HepG2 (cell line): ENCODE data around the gene NDRG2. TPM values are rescaled to one million over a fixed set of nuclear protein-coding genes. Genes with fewer than 3 reads are reported as not detected.

ENCODE experiments used
- ATAC-seq: fragments of 200-7000 bp; cut with Tn5 transposase; 3 replicates; pipeline ENCODE4 v1.9.1; 2020; ENCODE audit warnings: mild to moderate bottlenecking, moderate library complexity
- BruUV-seq: library from RNA; stranded (reverse); fragments of 400-500 nt; replicated peaks from 2 replicates; lab custom pipeline; 2021; lab: Mats Ljungman, UMichigan
- CTCF ChIA-PET: fragments of 300-600 bp; formaldehyde crosslinking; extraction: SDS; loops from one replicate; lab custom pipeline; 2021; ENCODE audit warnings: low total read pairs, inconsistent platforms, low intra/inter-chr PET ratio; lab: Yijun Ruan, JAX
- POLR2A ChIA-PET: fragments of 350-600 bp; sonication (Branson Sonifier 250); formaldehyde crosslinking; loops from one replicate; lab custom pipeline; 2020; ENCODE audit warnings: antibody characterized with exemption, inconsistent platforms; lab: Yijun Ruan, JAX
- DNase-seq: peaks from one replicate; pipeline ENCODE4 v3.0.0-alpha.2; 2015; ENCODE audit warnings: low spot score
- FAIRE-seq: peaks from 3 replicates; lab custom pipeline; 2011; peaks lifted over from hg19 to GRCh38; lab: Jason Lieb, UNC
- H2AFZ ChIP-seq: one replicate; pipeline ENCODE4 v1.6.1; 2011; ENCODE audit warnings: low read length, inconsistent platforms
- H3K27ac ChIP-seq: fragments of 300-600 bp; 3 replicates; pipeline ENCODE4 v1.8.0; 2011; ENCODE audit warnings: mixed run types, mild to moderate bottlenecking, mixed read lengths, low read length, inconsistent platforms; ENCODE audit not compliant: insufficient read depth; ENCODE audit errors: extremely low read length
- H3K27me3 ChIP-seq, 2 experiments: fragments of 200-600 bp in 1 of 2; 2 replicates in 1 of 2; 3 replicates in 1 of 2; pipeline versions ENCODE4 v1.6.0 to v1.8.0; 2011; ENCODE audit warnings: low read length in 2 of 2, mild to moderate bottlenecking in 2 of 2, moderate library complexity in 2 of 2, inconsistent platforms in 1 of 2; ENCODE audit not compliant: insufficient read depth in 2 of 2, control insufficient read depth in 1 of 2
- H3K36me3 ChIP-seq, 2 experiments: fragments of 200-600 bp in 1 of 2; replicated peaks in 1 of 2; 2 replicates in 1 of 2; 3 replicates in 1 of 2; pipeline versions ENCODE4 v1.5.1 to v1.8.0; 2011; ENCODE audit warnings: low read length in 2 of 2, inconsistent platforms in 1 of 2; ENCODE audit not compliant: insufficient read depth in 2 of 2, control insufficient read depth in 1 of 2
- H3K4me1 ChIP-seq: 2 replicates; pipeline ENCODE4 v1.5.1; 2012; ENCODE audit warnings: low read length, inconsistent platforms; ENCODE audit not compliant: insufficient read depth
- H3K4me2 ChIP-seq: 2 replicates; pipeline ENCODE4 v1.6.0; 2011; ENCODE audit warnings: low read depth, low read length, inconsistent platforms
- H3K4me3 ChIP-seq, 3 experiments: fragments of 200-600 bp in 1 of 3; sonication (generic), shearing (Covaris generic) in 1 of 3; replicated peaks in 1 of 3; 2 replicates each; pipeline ENCODE4 v1.5.1; 2011 to 2016; ENCODE audit warnings: low read length in 3 of 3, inconsistent platforms in 2 of 3, low read depth in 2 of 3, mild to moderate bottlenecking in 2 of 3, control low read depth in 1 of 3, mixed read lengths in 1 of 3; ENCODE audit not compliant: insufficient read depth in 1 of 3
- H3K79me2 ChIP-seq: one replicate; pipeline ENCODE4 v1.6.1; 2011; ENCODE audit warnings: low read length, inconsistent platforms; ENCODE audit not compliant: insufficient read depth
- H3K9ac ChIP-seq: 2 replicates; pipeline ENCODE4 v1.6.0; 2011; ENCODE audit warnings: mild to moderate bottlenecking, low read depth, low read length, inconsistent platforms; ENCODE audit not compliant: insufficient read depth
- H3K9me3 ChIP-seq: 2 replicates; pipeline ENCODE4 v1.5.1; 2012; ENCODE audit warnings: mild to moderate bottlenecking, low read length
- H4K20me1 ChIP-seq: 2 replicates; pipeline ENCODE4 v1.6.0; 2011; ENCODE audit warnings: inconsistent platforms, mild to moderate bottlenecking, low read length, moderate library complexity; ENCODE audit not compliant: insufficient read depth
- GTF2F1 ChIP-seq: fragments of 150-350 bp; IDR thresholded peaks from 2 replicates; pipeline ENCODE4 v1.6.1; 2014; ENCODE audit warnings: low read length
- HNF4G ChIP-seq, 2 experiments: sonication (generic) in 1 of 2; formaldehyde crosslinking in 1 of 2; IDR thresholded peaks; 2 replicates each; pipeline versions ENCODE4 v1.4.0 to v1.6.1; 2011 to 2020; ENCODE audit warnings: borderline replicate concordance in 2 of 2, low read depth in 2 of 2, mild to moderate bottlenecking in 2 of 2, low read length in 1 of 2, missing genetic modification reagents in 1 of 2, moderate library complexity in 1 of 2
- KLF9 ChIP-seq: IDR thresholded peaks from 2 replicates; pipeline ENCODE4 v1.6.1; 2016; ENCODE audit warnings: low read depth
- MED1 ChIP-seq: sonication (generic); formaldehyde crosslinking; IDR thresholded peaks from 2 replicates; pipeline ENCODE4 v1.4.0; 2020; ENCODE audit warnings: missing genetic modification reagents
- MYC ChIP-seq: sonication (generic); formaldehyde crosslinking; IDR thresholded peaks from 2 replicates; pipeline ENCODE4 v1.9.0; 2021; ENCODE audit warnings: missing genetic modification reagents, borderline replicate concordance
- NR2F6 ChIP-seq, 2 experiments: IDR thresholded peaks; 2 replicates each; pipeline ENCODE4 v1.6.1; 2016; ENCODE audit warnings: antibody characterized with exemption in 1 of 2, mild to moderate bottlenecking in 1 of 2
- ZNF512 ChIP-seq: sonication (generic); formaldehyde crosslinking; IDR thresholded peaks from 2 replicates; pipeline ENCODE4 v1.4.0; 2020; ENCODE audit warnings: mild to moderate bottlenecking, missing genetic modification reagents
- ZNF629 ChIP-seq: sonication (generic); formaldehyde crosslinking; conservative IDR thresholded peaks from 2 replicates; pipeline ENCODE4 v1.5.0; 2020; ENCODE audit warnings: missing genetic modification reagents
- ZNF652 ChIP-seq: IDR thresholded peaks from 2 replicates; pipeline ENCODE4 v1.6.1; 2016; ENCODE audit warnings: low read depth, borderline replicate concordance
- ZNF777 ChIP-seq: sonication (generic); formaldehyde crosslinking; IDR thresholded peaks from 2 replicates; pipeline ENCODE4 v1.4.0; 2020; ENCODE audit warnings: missing genetic modification reagents
- WGBS: methylation state at CpG from one replicate; pipeline ENCODE4 v1.1.6; 2017; ENCODE audit warnings: low lambda C conversion rate; 5-methylcytosine and 5-hydroxymethylcytosine counted together
- in situ Hi-C: cut with HindIII; loops from 2 replicates; pipeline ENCODE4 v1.10.0; 2017; ENCODE audit warnings: low pct_unique_long_range_greater_than_20kb; ENCODE audit not compliant: extremely low pct_ligation_motif_present
- intact Hi-C: fragments of 100-400 bp; cut with micrococcal nuclease; formaldehyde crosslinking; loops from one replicate; pipeline ENCODE4 v1.10.0; 2022; ENCODE audit not compliant: unreplicated experiment
- polyA plus RNA-seq, 8 experiments: library from polyadenylated mRNA; depleted of rRNA in 3 of 8; stranded (reverse) in 7 of 8; unstranded in 1 of 8; fragments of >200 nt; fragmentation: Illumina TruSeq in 4 of 8; extraction: Trizol in 4 of 8; gene quantifications; 2 replicates each; pipeline versions ENCODE4 v1.2.1 to v1.2.3, GENCODE V29; 2011 to 2016; ENCODE audit warnings: low read depth in 4 of 8, missing spikeins in 1 of 8, mixed read lengths in 1 of 8; ENCODE audit not compliant: insufficient read depth in 1 of 8
- total RNA-seq, 5 experiments: library from RNA; depleted of rRNA; stranded (reverse); fragments of >200 nt; fragmentation: Illumina TruSeq; extraction: Trizol; gene quantifications; 2 replicates each; pipeline ENCODE4 v1.2.3, GENCODE V29; 2016; ENCODE audit warnings: low read depth in 1 of 5
- TF ChIP-seq, protein P1 (sequence below): sonication (generic); formaldehyde crosslinking; IDR thresholded peaks from 2 replicates; pipeline ENCODE4 v1.8.0; 2022; ENCODE audit warnings: missing genetic modification reagents, mild to moderate bottlenecking, moderate library complexity, borderline replicate concordance
- TF ChIP-seq, protein P2 (sequence below): sonication (generic); formaldehyde crosslinking; IDR thresholded peaks from 2 replicates; pipeline ENCODE4 v1.8.1; 2022; ENCODE audit warnings: low read depth, mild to moderate bottlenecking, missing genetic modification reagents
- TF ChIP-seq, protein P3 (sequence below): sonication (generic); formaldehyde crosslinking; IDR thresholded peaks from 2 replicates; pipeline ENCODE4 v1.4.0; 2020; ENCODE audit warnings: missing genetic modification reagents, mild to moderate bottlenecking, borderline replicate concordance

The NDRG2 gene
- total and polyA plus RNA-seq, 2 of the 13 experiments (the other 11 are each of a cell fraction or from before 2014, with no cell fraction given): 27.2 to 189 TPM

- Histone ChIP-seq H2AFZ (no peak overlapping the region), H3K27ac (no peak overlapping the region), H3K79me2 (no peaks in the 10 kb centered on the region), H3K9ac (no peak overlapping the region), H4K20me1 (no peaks in the 10 kb centered on the region), H3K4me3 (no peak overlapping the region), H3K9me3 (no peaks in the 10 kb centered on the region), H3K36me3 (peaks cover 19 to 30% of the 10 kb centered on the region in 2 experiments; a peak in 4 of 5 replicates), H3K27me3 (peaks cover 0 to 3% of the 10 kb centered on the region in 2 experiments; a peak in 1 of 5 replicates), H3K4me2 (no peak overlapping the region), H3K4me1 (peaks cover 36% of the 10 kb centered on the region)
- intact Hi-C loops (loop anchor here (1.0 kb wide), 5 partner anchors 26 to 90 kb away; partner anchors contain the start of gene ARHGEF40), in situ Hi-C loops (loop anchor here (5.0 kb wide), 1 partner anchor 88 kb away; the partner anchor contains the start of gene TMEM253)
- ATAC-seq (peak; percentile 90), DNase-seq (peak; percentile 94), FAIRE-seq (peak; percentile 98)
- BruUV-seq: no TSS peak
- 2% methylated on average over 4 of the region's 4 CpGs for WGBS
- ChIA-PET CTCF (interaction anchor here (0.8 to 7.1 kb wide), 13 partner anchors 9 to 122 kb away, joined by 3 to 174 read pairs (median 8); partner anchors contain the start of genes ARHGEF40, NDRG2 and RNASE8), POLR2A (interaction anchor here (0.9 to 8.0 kb wide), 26 partner anchors 9 to 92 kb away, joined by 3 to 112 read pairs (median 8); partner anchors contain the start of genes ARHGEF40 and NDRG2)
- TF ChIP-seq KLF9 (CRISPR knock-in tag): peak; percentile 75; the same call in 1 of the 2 replicates
- peak; percentile 53; the same call in 1 of the 2 replicates for TF ChIP-seq ZNF652
- TF ChIP-seq, protein P1, sequence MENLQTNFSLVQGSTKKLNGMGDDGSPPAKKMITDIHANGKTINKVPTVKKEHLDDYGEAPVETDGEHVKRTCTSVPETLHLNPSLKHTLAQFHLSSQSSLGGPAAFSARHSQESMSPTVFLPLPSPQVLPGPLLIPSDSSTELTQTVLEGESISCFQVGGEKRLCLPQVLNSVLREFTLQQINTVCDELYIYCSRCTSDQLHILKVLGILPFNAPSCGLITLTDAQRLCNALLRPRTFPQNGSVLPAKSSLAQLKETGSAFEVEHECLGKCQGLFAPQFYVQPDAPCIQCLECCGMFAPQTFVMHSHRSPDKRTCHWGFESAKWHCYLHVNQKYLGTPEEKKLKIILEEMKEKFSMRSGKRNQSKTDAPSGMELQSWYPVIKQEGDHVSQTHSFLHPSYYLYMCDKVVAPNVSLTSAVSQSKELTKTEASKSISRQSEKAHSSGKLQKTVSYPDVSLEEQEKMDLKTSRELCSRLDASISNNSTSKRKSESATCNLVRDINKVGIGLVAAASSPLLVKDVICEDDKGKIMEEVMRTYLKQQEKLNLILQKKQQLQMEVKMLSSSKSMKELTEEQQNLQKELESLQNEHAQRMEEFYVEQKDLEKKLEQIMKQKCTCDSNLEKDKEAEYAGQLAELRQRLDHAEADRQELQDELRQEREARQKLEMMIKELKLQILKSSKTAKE (CRISPR knock-in tag): no peak
- peak; percentile 39 for TF ChIP-seq NR2F6 (IDR thresholded peaks at IDR 0.05)
- peak; percentile 52; the same call in 1 of the 2 replicates for TF ChIP-seq NR2F6 (CRISPR knock-in tag; IDR thresholded peaks at IDR 0.05)
- TF ChIP-seq, protein P2, sequence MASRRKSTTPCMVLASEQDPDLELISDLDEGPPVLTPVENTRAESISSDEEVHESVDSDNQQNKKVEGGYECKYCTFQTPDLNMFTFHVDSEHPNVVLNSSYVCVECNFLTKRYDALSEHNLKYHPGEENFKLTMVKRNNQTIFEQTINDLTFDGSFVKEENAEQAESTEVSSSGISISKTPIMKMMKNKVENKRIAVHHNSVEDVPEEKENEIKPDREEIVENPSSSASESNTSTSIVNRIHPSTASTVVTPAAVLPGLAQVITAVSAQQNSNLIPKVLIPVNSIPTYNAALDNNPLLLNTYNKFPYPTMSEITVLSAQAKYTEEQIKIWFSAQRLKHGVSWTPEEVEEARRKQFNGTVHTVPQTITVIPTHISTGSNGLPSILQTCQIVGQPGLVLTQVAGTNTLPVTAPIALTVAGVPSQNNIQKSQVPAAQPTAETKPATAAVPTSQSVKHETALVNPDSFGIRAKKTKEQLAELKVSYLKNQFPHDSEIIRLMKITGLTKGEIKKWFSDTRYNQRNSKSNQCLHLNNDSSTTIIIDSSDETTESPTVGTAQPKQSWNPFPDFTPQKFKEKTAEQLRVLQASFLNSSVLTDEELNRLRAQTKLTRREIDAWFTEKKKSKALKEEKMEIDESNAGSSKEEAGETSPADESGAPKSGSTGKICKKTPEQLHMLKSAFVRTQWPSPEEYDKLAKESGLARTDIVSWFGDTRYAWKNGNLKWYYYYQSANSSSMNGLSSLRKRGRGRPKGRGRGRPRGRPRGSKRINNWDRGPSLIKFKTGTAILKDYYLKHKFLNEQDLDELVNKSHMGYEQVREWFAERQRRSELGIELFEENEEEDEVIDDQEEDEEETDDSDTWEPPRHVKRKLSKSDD (CRISPR knock-in tag): 0 out of 2 replicates have a peak, but pooled peaks have one; percentile 37
- TF ChIP-seq, protein P3, sequence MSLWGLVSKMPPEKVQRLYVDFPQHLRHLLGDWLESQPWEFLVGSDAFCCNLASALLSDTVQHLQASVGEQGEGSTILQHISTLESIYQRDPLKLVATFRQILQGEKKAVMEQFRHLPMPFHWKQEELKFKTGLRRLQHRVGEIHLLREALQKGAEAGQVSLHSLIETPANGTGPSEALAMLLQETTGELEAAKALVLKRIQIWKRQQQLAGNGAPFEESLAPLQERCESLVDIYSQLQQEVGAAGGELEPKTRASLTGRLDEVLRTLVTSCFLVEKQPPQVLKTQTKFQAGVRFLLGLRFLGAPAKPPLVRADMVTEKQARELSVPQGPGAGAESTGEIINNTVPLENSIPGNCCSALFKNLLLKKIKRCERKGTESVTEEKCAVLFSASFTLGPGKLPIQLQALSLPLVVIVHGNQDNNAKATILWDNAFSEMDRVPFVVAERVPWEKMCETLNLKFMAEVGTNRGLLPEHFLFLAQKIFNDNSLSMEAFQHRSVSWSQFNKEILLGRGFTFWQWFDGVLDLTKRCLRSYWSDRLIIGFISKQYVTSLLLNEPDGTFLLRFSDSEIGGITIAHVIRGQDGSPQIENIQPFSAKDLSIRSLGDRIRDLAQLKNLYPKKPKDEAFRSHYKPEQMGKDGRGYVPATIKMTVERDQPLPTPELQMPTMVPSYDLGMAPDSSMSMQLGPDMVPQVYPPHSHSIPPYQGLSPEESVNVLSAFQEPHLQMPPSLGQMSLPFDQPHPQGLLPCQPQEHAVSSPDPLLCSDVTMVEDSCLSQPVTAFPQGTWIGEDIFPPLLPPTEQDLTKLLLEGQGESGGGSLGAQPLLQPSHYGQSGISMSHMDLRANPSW: peak; percentile 59; the same call in 1 of the 2 replicates
- TF ChIP-seq MED1: peak; percentile 63
- no peak for TF ChIP-seq MYC (CRISPR knock-in tag)
- 0 out of 2 replicates have a peak, but pooled peaks have one; percentile 15 for TF ChIP-seq ZNF629
- TF ChIP-seq GTF2F1: no peak
- no peak for TF ChIP-seq ZNF777 (CRISPR knock-in tag)
- no peak for TF ChIP-seq HNF4G (IDR thresholded peaks at IDR 0.05; ENCODE audit: borderline replicate concordance, low read depth, low read length)
- peak; percentile 80 for TF ChIP-seq HNF4G (CRISPR knock-in tag; IDR thresholded peaks at IDR 0.05; ENCODE audit: borderline replicate concordance, low read depth)
- peak; percentile 94 for TF ChIP-seq ZNF512 (CRISPR knock-in tag)
Observed at GRCh38 chr14:21014761-21015190, 10.1 kb downstream of the NDRG2 start.
